A673 (cell line): ENCODE results near the gene LYZ. TPM values are rescaled to one million over a fixed set of nuclear protein-coding genes. Genes with fewer than 3 reads are reported as not detected.

Experiments used
- BruUV-seq: library from RNA; stranded (reverse); fragments of 400-500 nt; replicated peaks from 2 replicates; lab custom pipeline; 2021; lab: Mats Ljungman, UMichigan
- CTCF ChIA-PET: fragments of 300-600 bp; sonication (Branson Sonifier 250); formaldehyde crosslinking; loops from one replicate; lab custom pipeline; 2022; ENCODE audit warnings: antibody characterized with exemption; lab: Charles Lee
- POLR2A ChIA-PET: fragments of 300-600 bp; sonication (Branson Sonifier 250); formaldehyde crosslinking; loops from one replicate; lab custom pipeline; 2022; ENCODE audit warnings: antibody characterized with exemption; ENCODE audit not compliant: low non-redundant PET; lab: Charles Lee
- DNase-seq: peaks from one replicate; pipeline ENCODE4 v3.0.0-alpha.2; 2015; ENCODE audit warnings: low spot score
- H3K27ac ChIP-seq: fragments of 200-600 bp; sonication (generic); 2 replicates; pipeline ENCODE4 v1.5.1; 2016; ENCODE audit warnings: mixed run types, low read depth, mild to moderate bottlenecking, mixed read lengths, antibody characterized with exemption, low read length; ENCODE audit not compliant: poor library complexity, severe bottlenecking
- H3K27me3 ChIP-seq: fragments of 200-600 bp; sonication (generic); replicated peaks from 2 replicates; pipeline ENCODE4 v1.6.1; 2017; ENCODE audit warnings: mixed run types, low read depth, mild to moderate bottlenecking, mixed read lengths, antibody characterized with exemption, low read length; ENCODE audit not compliant: insufficient read depth, poor library complexity
- H3K36me3 ChIP-seq: fragments of 200-600 bp; sonication (generic); 2 replicates; pipeline ENCODE4 v1.6.1; 2016; ENCODE audit warnings: mixed run types, mild to moderate bottlenecking, mixed read lengths, antibody characterized with exemption, low read length; ENCODE audit not compliant: insufficient read depth, poor library complexity, severe bottlenecking
- H3K4me1 ChIP-seq: fragments of 200-600 bp; sonication (generic); 2 replicates; pipeline ENCODE4 v1.6.1; 2017; ENCODE audit warnings: mixed run types, mild to moderate bottlenecking, mixed read lengths, antibody characterized with exemption, low read length; ENCODE audit not compliant: insufficient read depth, poor library complexity, severe bottlenecking
- H3K4me3 ChIP-seq: fragments of 200-600 bp; sonication (generic); 2 replicates; pipeline ENCODE4 v1.5.1; 2016; ENCODE audit warnings: low read depth, mixed run types, mild to moderate bottlenecking, mixed read lengths, low read length; ENCODE audit not compliant: poor library complexity, severe bottlenecking
- H3K9me3 ChIP-seq: fragments of 200-600 bp; sonication (generic); 2 replicates; pipeline ENCODE4 v1.6.1; 2016; ENCODE audit warnings: mixed run types, low read depth, mild to moderate bottlenecking, mixed read lengths, antibody characterized with exemption, low read length; ENCODE audit not compliant: poor library complexity, severe bottlenecking
- EZH2 ChIP-seq: fragments of 200-600 bp; sonication (generic); IDR thresholded peaks from 2 replicates; pipeline ENCODE4 v1.6.1; 2017; ENCODE audit warnings: borderline replicate concordance, low read depth, mild to moderate bottlenecking, mixed read lengths, antibody characterized with exemption, low read length; ENCODE audit not compliant: poor library complexity, severe bottlenecking
- intact Hi-C: fragments of 100-400 bp; cut with micrococcal nuclease; formaldehyde crosslinking; loops from one replicate; pipeline ENCODE4 v1.10.0; 2022; ENCODE audit not compliant: unreplicated experiment
- total RNA-seq: library from RNA; stranded (reverse); gene quantifications from 2 replicates; pipeline ENCODE4 v1.2.3, GENCODE V29; 2021
- TF ChIP-seq, protein P1 (sequence below): fragments of 300-800, 200-600 bp; sonication (generic); conservative IDR thresholded peaks from 2 replicates; pipeline ENCODE4 v1.5.1; 2017; ENCODE audit warnings: low read depth, mild to moderate bottlenecking, antibody characterized with exemption, low read length, moderate library complexity, mixed read lengths

The LYZ gene
- total RNA-seq, 1 experiment from 2014 or later: 0.32 TPM

DNA sequence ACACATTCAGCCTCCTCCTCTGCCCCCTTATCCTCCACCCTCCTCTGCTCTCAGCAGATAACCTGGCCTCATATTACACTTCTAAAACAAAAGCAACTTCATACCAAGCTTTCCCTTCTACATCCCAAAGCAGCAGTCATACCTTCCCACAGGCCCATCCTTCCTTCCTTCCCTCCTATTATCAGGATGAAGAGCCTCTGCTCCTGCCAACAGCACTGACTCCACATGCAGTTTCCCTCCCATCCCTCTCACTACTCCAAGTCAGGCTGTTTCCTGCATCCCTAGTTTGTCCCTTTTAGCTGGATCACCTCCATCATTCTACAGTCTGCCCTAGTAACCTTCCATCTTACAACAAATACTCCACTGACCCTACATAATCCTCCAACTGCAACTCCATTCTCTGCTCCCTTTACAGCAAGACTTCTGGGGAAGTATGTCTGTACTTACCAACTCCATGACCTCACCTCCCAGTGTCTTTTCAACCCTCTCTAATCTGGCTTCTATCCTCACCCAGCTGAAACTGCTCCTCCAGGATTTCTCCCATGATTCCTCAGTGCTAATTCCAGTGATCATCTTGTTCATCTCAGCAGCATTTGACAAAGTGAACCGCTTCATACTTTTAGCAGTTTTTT, 6.5 kb downstream of the LYZ start:
- no peak overlapping the region for H3K27ac ChIP-seq
- H3K36me3 ChIP-seq: no peaks in the 10 kb centered on the region
- ChIA-PET POLR2A (no interaction called here), CTCF (no interaction called here)
- no TSS peak for BruUV-seq
- intact Hi-C loops: loop anchor here (10.0 kb wide), 1 partner anchor 220 kb away; no protein-coding TSS in a partner anchor
- peaks cover under 1% of the 10 kb centered on the region for H3K27me3 ChIP-seq
- no peak for DNase-seq
- H3K4me1 ChIP-seq: peaks cover 5% of the 10 kb centered on the region
- TF ChIP-seq EZH2: no peak
- TF ChIP-seq, protein P1, sequence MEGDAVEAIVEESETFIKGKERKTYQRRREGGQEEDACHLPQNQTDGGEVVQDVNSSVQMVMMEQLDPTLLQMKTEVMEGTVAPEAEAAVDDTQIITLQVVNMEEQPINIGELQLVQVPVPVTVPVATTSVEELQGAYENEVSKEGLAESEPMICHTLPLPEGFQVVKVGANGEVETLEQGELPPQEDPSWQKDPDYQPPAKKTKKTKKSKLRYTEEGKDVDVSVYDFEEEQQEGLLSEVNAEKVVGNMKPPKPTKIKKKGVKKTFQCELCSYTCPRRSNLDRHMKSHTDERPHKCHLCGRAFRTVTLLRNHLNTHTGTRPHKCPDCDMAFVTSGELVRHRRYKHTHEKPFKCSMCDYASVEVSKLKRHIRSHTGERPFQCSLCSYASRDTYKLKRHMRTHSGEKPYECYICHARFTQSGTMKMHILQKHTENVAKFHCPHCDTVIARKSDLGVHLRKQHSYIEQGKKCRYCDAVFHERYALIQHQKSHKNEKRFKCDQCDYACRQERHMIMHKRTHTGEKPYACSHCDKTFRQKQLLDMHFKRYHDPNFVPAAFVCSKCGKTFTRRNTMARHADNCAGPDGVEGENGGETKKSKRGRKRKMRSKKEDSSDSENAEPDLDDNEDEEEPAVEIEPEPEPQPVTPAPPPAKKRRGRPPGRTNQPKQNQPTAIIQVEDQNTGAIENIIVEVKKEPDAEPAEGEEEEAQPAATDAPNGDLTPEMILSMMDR: no peak
- H3K4me3 ChIP-seq: no peak overlapping the region
- no peaks in the 10 kb centered on the region for H3K9me3 ChIP-seq

GRCh38 chr12:69355363-69356028, 7.3 kb downstream of the LYZ start:
- Histone ChIP-seq H3K36me3 (no peaks in the 10 kb centered on the region), H3K4me3 (no peak overlapping the region), H3K27me3 (no peaks in the 10 kb centered on the region), H3K27ac (no peak overlapping the region), H3K9me3 (no peaks in the 10 kb centered on the region), H3K4me1 (peaks cover 5% of the 10 kb centered on the region)
- BruUV-seq: no TSS peak
- CTCF ChIA-PET: no interaction called here
- TF ChIP-seq EZH2: no peak
- TF ChIP-seq, protein P1: no peak
- POLR2A ChIA-PET: no interaction called here
- no peak for DNase-seq
- intact Hi-C loops: loop anchor here (10.0 kb wide), 1 partner anchor 219 kb away; no protein-coding TSS in a partner anchor

DNA sequence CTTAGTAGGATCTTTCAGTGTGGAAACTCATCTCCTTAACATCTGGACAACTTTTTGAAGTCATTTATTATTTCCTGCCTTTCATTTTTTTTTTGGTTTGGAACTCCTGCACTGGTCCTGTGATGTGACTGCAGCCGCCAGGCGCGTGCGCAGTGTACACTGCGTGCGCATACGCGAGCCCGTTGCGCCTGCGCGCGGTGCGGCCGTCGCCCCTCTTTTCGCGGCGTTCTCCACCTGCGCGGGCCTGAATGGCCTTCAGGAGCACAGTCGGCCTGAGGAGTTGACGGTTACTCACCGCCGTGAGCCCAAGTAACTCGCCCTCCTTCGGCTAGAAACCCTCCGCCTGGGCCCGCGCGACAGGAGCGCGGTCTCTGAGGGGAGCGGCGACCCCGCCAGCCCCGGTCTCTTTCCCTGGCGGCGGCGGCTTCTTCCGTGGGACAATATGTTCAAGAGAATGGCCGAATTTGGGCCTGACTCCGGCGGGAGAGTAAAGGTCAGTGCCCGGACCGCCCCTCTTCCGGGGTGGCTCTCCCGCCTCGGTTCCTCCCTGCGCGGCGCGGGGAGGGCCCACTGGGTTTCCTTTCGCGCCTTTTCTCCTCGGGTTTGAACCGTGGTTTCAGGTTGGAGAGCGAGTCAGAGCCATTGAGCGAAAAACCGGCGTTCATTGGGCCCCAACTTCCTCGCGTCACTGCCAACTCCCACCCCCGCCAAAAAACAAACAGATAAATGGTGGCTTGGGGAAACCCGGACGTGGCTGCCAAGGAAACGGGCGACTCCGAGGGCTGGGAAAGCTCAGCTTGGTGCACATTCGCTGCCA, 11.6 kb downstream of the LYZ start, which contains the start of gene YEATS4:
Gene YEATS4, plus strand, starts transcription at position 213 of the 817 bp plus-strand sequence. Its CDS starts 230 bp downstream, at position 443.
- no TSS peak for BruUV-seq
- peak within 1 kb of the TSS; percentile 72 for H3K4me3 ChIP-seq
- TF ChIP-seq, protein P1: no peak
- no peak for TF ChIP-seq EZH2
- no peaks in the 10 kb centered on the region for H3K9me3 ChIP-seq
- H3K4me1 ChIP-seq: peaks cover 9% of the 10 kb centered on the region
- POLR2A ChIA-PET: no interaction called here
- CTCF ChIA-PET: no interaction called here
- H3K27ac ChIP-seq: peak within 1 kb of the TSS; percentile 95
- no peaks in the 10 kb centered on the region for H3K27me3 ChIP-seq
- peak; percentile 94 for DNase-seq
- H3K36me3 ChIP-seq: peaks cover 20% of the 10 kb centered on the region
- intact Hi-C loops: loop anchor here (10.0 kb wide), 1 partner anchor 215 kb away; no protein-coding TSS in a partner anchor
